Smooth muscle cell (in vitro differentiated cells): Measurements from ENCODE around the gene PTPN14. TPM values are rescaled to one million over a fixed set of nuclear protein-coding genes. Genes with fewer than 3 reads are reported as not detected.

Source experiments
- DNase-seq: peaks from one replicate; lab custom pipeline; 2025; ENCODE audit not compliant: unreplicated experiment; lab: John Stamatoyannopoulos, UW
- H2AFZ ChIP-seq: fragments of 200-600 bp; sonication (generic); 2 replicates; pipeline ENCODE4 v1.6.0; 2016; ENCODE audit warnings: antibody characterized with exemption, low read depth, mild to moderate bottlenecking
- H3F3A ChIP-seq: fragments of 200-600 bp; sonication (generic); 2 replicates; pipeline ENCODE4 v1.6.0; 2017; ENCODE audit warnings: antibody characterized with exemption, low read depth
- H3K27ac ChIP-seq: fragments of 200-600 bp; sonication (generic); 2 replicates; pipeline ENCODE4 v1.5.1; 2016; ENCODE audit warnings: low read depth, mild to moderate bottlenecking
- H3K27me3 ChIP-seq: fragments of 200-600 bp; sonication (generic); 2 replicates; pipeline ENCODE4 v1.6.1; 2016; ENCODE audit warnings: low read depth, mild to moderate bottlenecking
- H3K36me3 ChIP-seq: fragments of 200-600 bp; sonication (generic); 2 replicates; pipeline ENCODE4 v1.5.1; 2016; ENCODE audit warnings: low read depth
- H3K4me1 ChIP-seq: fragments of 200-600 bp; sonication (generic); 2 replicates; pipeline ENCODE4 v1.5.1; 2016; ENCODE audit warnings: low read depth
- H3K4me2 ChIP-seq: fragments of 200-600 bp; sonication (generic); 2 replicates; pipeline ENCODE4 v1.6.0; 2016; ENCODE audit warnings: mild to moderate bottlenecking
- H3K4me3 ChIP-seq: fragments of 200-600 bp; sonication (generic); 2 replicates; pipeline ENCODE4 v1.5.1; 2016; ENCODE audit warnings: mild to moderate bottlenecking
- H3K79me2 ChIP-seq: fragments of 200-600 bp; sonication (generic); 2 replicates; pipeline ENCODE4 v1.6.0; 2016; ENCODE audit warnings: low read depth, mild to moderate bottlenecking
- H3K9ac ChIP-seq: fragments of 200-600 bp; sonication (generic); 2 replicates; pipeline ENCODE4 v1.6.0; 2016; ENCODE audit warnings: low read depth
- H3K9me3 ChIP-seq: fragments of 200-600 bp; sonication (generic); replicated peaks from 2 replicates; pipeline ENCODE4 v1.5.1; 2016; ENCODE audit warnings: low read depth
- H4K20me1 ChIP-seq: fragments of 200-600 bp; sonication (generic); 2 replicates; pipeline ENCODE4 v1.6.0; 2016; ENCODE audit warnings: low read depth
- CTCF ChIP-seq: fragments of 200-600 bp; sonication (generic); IDR thresholded peaks from 2 replicates; pipeline ENCODE4 v1.5.1; 2017; ENCODE audit warnings: borderline replicate concordance, mild to moderate bottlenecking, antibody characterized with exemption; ENCODE audit not compliant: insufficient read depth, poor library complexity, severe bottlenecking
- WGBS: methylation state at CpG from one replicate; pipeline ENCODE4 v1.1.7; 2016; ENCODE audit warnings: low lambda C conversion rate; 5-methylcytosine and 5-hydroxymethylcytosine counted together
- polyA plus RNA-seq: library from polyadenylated mRNA; unstranded; fragments of >200 nt; fragmentation: Nextera tagmentation; extraction: Ambion mirVana; gene quantifications from 2 replicates; pipeline ENCODE4 v1.2.1, GENCODE V29; 2016
- total RNA-seq: library from RNA; depleted of rRNA; stranded (reverse); fragments of >200 nt; gene quantifications from 2 replicates; pipeline ENCODE4 v1.2.3, GENCODE V29; 2014

The PTPN14 gene
- total and polyA plus RNA-seq, 2 experiments from 2014 or later: 13.7 to 28.6 TPM

- peaks cover 47% of the 10 kb centered on the region for H4K20me1 ChIP-seq
- peaks cover 37% of the 10 kb centered on the region for H3K4me1 ChIP-seq
- peak; percentile 72 for DNase-seq
- peak overlapping the region; percentile 94 for H3K4me3 ChIP-seq
- no peak for TF ChIP-seq CTCF
- H3K9ac ChIP-seq: peak overlapping the region; percentile 98
- peak overlapping the region; percentile 97 for H3K27ac ChIP-seq
- peaks cover 53% of the 10 kb centered on the region for H3K79me2 ChIP-seq
- no peaks in the 10 kb centered on the region for H3K9me3 ChIP-seq
- peaks cover 10% of the 10 kb centered on the region for H3F3A ChIP-seq
- no peaks in the 10 kb centered on the region for H3K36me3 ChIP-seq
- H3K27me3 ChIP-seq: no peaks in the 10 kb centered on the region
- H2AFZ ChIP-seq: peak overlapping the region; percentile 94
- H3K4me2 ChIP-seq: peak overlapping the region; percentile 87
- under 1% methylated on average over 56 of the region's 57 CpGs for WGBS
These were observed 456 bp downstream of the PTPN14 start for GRCh38 chr1:214550857-214551435.

GRCh38 chr1:214550013-214550856 is 1.2 kb downstream of the PTPN14 start:
- peaks cover 38% of the 10 kb centered on the region for H3K4me1 ChIP-seq
- H3K9ac ChIP-seq: peak overlapping the region; percentile 98
- H3K4me3 ChIP-seq: peak overlapping the region; percentile 94
- no peaks in the 10 kb centered on the region for H3K27me3 ChIP-seq
- no peak for TF ChIP-seq CTCF
- WGBS: 3% methylated on average over 24 of the region's 24 CpGs
- no peaks in the 10 kb centered on the region for H3K36me3 ChIP-seq
- peak overlapping the region; percentile 87 for H3K4me2 ChIP-seq
- H3K79me2 ChIP-seq: peaks cover 60% of the 10 kb centered on the region
- H3K27ac ChIP-seq: peak overlapping the region; percentile 97
- peaks cover 55% of the 10 kb centered on the region for H4K20me1 ChIP-seq
- H3K9me3 ChIP-seq: no peaks in the 10 kb centered on the region
- DNase-seq: no peak
- peaks cover 10% of the 10 kb centered on the region for H3F3A ChIP-seq
- H2AFZ ChIP-seq: no peak overlapping the region

DNA sequence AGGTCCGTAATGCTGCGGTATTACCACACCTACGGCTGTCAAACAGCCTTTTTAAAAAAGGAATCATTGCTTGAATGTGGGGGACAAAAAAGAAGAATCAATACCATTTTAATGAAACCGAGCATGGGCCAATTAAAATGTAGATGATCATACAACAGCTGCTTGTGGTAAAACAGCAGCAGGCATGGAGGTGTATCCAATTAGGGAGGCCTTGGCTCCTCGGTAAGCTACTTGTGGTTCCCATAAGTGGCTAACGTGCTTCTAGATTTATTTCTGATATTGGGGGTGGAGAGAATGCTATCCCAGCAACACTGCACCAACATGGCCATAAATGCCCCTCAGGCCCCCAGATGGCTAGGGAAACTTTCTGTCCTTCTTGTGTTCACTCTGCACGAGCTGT is 1.8 kb downstream of the PTPN14 start:
- no peak for TF ChIP-seq CTCF
- Histone ChIP-seq H3K4me1 (peaks cover 38% of the 10 kb centered on the region), H3K36me3 (no peaks in the 10 kb centered on the region), H3K27ac (no peak overlapping the region), H3K9me3 (no peaks in the 10 kb centered on the region), H3K4me3 (peak overlapping the region; percentile 94), H3K79me2 (peaks cover 67% of the 10 kb centered on the region), H3K4me2 (peak overlapping the region; percentile 87), H3F3A (peaks cover 10% of the 10 kb centered on the region), H4K20me1 (peaks cover 61% of the 10 kb centered on the region), H3K9ac (peak overlapping the region; percentile 98), H3K27me3 (no peaks in the 10 kb centered on the region), H2AFZ (no peak overlapping the region)
- WGBS: 52% methylated on average over 7 of the region's 7 CpGs
- no peak for DNase-seq
